GM19438 (cell line): Measurements from ENCODE around the gene EIPR1.
"Not testable (repeated sequence)": the region's sequence is repeated elsewhere in the genome, so short reads cannot be mapped to it uniquely, and the experiment has no call there.

ENCODE experiments used
- ATAC-seq: cut with Tn5 transposase; IDR thresholded peaks from one replicate; pipeline ENCODE4 v1.9.1; 2021; ENCODE audit warnings: low read depth; ENCODE audit not compliant: unreplicated experiment

EIPR1 gene

DNA sequence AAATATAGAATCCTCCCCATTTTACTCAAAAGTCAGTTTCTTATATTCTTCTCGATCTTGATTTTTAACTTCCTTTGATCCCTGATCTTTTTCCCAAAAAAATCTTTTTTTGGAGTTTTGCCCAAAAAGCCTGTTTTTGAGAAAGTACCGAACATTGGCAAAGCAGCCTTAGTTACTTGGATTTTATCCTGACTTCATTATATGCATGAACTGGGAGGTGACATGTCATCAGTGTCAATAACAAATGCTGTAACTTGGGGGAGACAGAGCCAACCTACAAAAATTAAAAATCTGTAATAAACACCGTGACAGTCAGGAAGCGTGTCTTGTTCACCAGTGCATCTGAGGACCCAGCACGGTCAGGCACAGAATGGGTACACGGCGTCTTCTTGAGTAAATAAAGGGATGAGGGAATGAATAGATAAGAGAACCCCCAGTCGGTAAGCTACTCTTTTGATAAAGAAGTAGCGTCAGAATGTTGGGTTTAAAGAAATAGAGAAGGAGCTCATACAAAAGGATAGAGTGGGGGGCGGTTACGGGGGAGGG lies 26.8 kb upstream of the EIPR1 start:
- no peak for ATAC-seq

- peak; percentile 97 for ATAC-seq
Measured at GRCh38 chr2:3403587-3404334, 26.1 kb upstream of the EIPR1 start.

- no peak for ATAC-seq
Measured at GRCh38 chr2:3399829-3400228, 22.2 kb upstream of the EIPR1 start.

GRCh38 chr2:3399381-3399780 lies 21.8 kb upstream of the EIPR1 start:
- no peak for ATAC-seq

GRCh38 chr2:3398857-3399256 lies 21.2 kb upstream of the EIPR1 start:
- ATAC-seq = no peak

DNA sequence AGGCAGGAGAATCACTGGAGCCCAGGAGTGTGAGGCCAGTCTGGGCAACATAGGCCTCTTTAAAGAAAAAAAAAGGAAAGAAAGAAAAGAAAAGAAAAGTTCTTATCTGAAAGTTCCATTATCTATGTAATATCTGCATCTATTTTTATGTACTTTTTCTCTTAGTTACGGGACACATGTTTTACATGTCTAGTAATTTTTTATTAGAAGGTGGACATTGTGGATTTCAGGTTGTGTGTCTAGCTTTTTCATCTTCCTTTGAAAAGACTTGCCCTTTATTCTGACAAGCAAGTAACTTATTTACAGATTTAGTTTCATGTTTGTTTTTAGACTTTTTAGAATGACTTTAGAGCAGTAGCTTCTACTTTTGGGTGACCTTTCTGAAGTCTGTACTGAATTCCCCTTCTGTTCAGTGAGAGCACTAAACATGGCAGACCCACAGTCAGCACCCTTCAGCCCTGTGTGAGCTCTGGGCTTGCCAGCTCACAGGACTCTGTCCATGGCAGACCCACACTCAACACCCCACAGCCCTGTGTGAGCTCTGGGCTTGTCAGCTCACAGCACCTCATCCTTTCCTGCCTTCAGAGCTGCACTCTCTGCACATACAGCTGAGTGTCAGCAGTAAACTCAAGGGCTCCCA lies 19.4 kb upstream of the EIPR1 start:
- no peak for ATAC-seq

DNA sequence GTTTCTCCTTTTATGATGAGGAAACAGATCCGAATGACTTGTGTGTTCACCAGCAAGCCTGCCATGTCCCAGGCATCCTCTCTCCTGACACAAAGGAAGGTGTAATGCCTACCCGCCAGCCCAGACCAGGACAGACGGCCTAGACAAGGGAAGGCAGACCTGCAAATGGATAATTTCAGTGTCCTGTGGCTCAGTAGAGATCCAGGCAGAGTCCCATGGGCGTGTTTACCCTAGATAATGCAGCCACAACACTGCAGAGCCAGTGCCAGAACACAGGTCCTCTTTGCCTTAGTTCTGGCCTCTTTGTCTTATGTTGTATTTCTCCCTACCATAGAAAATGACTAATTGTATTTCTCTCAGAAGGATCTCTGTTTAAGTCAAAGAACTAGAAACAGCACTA lies 14.6 kb upstream of the EIPR1 start:
- ATAC-seq = no peak

GRCh38 chr2:3390041-3390440 lies 12.4 kb upstream of the EIPR1 start:
- ATAC-seq = no peak

GRCh38 chr2:3389193-3389592 lies 11.6 kb upstream of the EIPR1 start:
- no peak for ATAC-seq

DNA sequence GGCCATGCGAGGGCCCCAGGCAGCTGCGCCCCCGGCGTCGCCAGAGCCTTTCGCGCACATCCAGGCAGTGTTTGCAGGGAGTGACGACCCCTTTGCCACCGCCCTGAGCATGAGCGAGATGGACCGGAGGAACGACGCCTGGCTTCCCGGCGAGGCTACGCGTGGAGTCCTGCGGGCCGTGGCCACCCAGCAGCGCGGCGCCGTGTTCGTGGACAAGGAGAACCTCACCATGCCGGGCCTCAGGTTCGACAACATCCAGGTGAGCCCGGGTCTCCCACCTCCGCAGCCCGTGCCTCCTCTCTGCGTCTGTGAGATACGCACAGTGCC lies 10.8 kb upstream of the EIPR1 start:
- no peak for ATAC-seq

DNA sequence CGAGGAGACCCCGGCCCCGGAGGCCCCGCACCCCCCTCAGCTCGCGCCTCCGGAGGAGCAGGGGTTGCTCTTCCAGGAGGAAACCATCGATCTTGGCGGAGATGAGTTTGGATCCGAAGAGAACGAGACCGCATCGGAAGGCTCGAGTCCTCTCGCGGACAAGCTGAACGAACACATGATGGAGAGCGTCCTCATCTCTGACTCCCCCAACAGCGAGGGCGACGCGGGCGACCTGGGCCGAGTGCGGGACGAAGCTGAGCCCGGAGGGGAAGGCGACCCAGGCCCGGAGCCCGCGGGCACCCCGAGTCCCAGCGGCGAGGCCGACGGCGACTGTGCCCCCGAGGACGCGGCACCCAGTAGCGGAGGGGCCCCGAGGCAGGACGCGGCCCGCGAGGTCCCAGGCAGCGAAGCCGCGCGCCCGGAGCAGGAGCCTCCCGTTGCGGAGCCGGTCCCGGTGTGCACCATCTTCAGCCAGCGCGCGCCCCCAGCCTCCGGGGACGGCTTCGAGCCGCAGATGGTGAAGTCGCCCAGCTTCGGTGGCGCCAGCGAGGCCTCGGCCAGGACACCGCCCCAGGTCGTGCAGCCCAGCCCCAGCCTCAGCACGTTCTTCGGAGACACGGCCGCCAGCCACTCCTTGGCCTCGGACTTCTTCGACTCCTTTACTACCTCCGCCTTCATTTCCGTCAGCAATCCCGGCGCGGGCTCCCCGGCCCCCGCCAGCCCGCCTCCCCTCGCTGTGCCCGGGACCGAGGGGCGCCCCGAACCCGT lies 10.2 kb upstream of the EIPR1 start:
- ATAC-seq = no peak

GRCh38 chr2:3387011-3387410 lies 9.4 kb upstream of the EIPR1 start:
- no peak for ATAC-seq

GRCh38 chr2:3386448-3386958 lies 8.9 kb upstream of the EIPR1 start:
- ATAC-seq = no peak

- peak; percentile 72 for ATAC-seq
Measured at GRCh38 chr2:3379647-3380534, 2.3 kb upstream of the EIPR1 start, which contains the start of gene TRAPPC12. TRAPPC12 (plus strand) TSS chr2:3379694; CDS start chr2:3387624, 7,930 bp downstream.

- no peak for ATAC-seq
Measured at GRCh38 chr2:3379339-3379646, 1.7 kb upstream of the EIPR1 start.

GRCh38 chr2:3377279-3377611 lies 373 bp downstream of the EIPR1 start:
- ATAC-seq = peak; percentile 20

GRCh38 chr2:3376821-3377220 lies 797 bp downstream of the EIPR1 start:
- no peak for ATAC-seq

- ATAC-seq = not testable (repeated sequence)
Measured at GRCh38 chr2:3369340-3370181, 8.1 kb downstream of the EIPR1 start.

- no peak for ATAC-seq
Measured at GRCh38 chr2:3368261-3368722, 9.3 kb downstream of the EIPR1 start.
